Caco-2 (cell line): ENCODE results near the gene NINJ2. TPM values are rescaled to one million over a fixed set of nuclear protein-coding genes. Genes with fewer than 3 reads are reported as not detected.

Source experiments
- BruUV-seq: library from RNA; stranded (reverse); fragments of 400-500 nt; replicated peaks from 2 replicates; lab custom pipeline; 2021; lab: Mats Ljungman, UMichigan
- CTCF ChIA-PET: fragments of 300-600 bp; sonication (Branson Sonifier 250); formaldehyde crosslinking; loops from one replicate; lab custom pipeline; 2022; ENCODE audit warnings: antibody characterized with exemption; lab: Charles Lee
- POLR2A ChIA-PET: fragments of 300-600 bp; sonication (Branson Sonifier 250); formaldehyde crosslinking; loops from one replicate; lab custom pipeline; 2022; ENCODE audit warnings: antibody characterized with exemption; lab: Charles Lee
- DNase-seq, 2 experiments: peaks; one replicate each; pipeline versions ENCODE4 v3.0.0 to v3.0.0-alpha.2; 2020 to 2022
- H3K27me3 ChIP-seq: replicated peaks from 2 replicates; pipeline ENCODE4 v1.6.0; 2011; ENCODE audit warnings: low read length; ENCODE audit not compliant: control insufficient read depth, insufficient read depth
- H3K36me3 ChIP-seq: 2 replicates; pipeline ENCODE4 v1.5.1; 2011; ENCODE audit warnings: low read length; ENCODE audit not compliant: control insufficient read depth, insufficient read depth
- H3K4me1 ChIP-seq: fragments of 250-450 bp; sonication (Bioruptor Pico); 2 replicates; pipeline ENCODE4 v1.5.1; 2020; ENCODE audit warnings: mild to moderate bottlenecking
- H3K4me3 ChIP-seq: 2 replicates; pipeline ENCODE4 v1.5.1; 2011; ENCODE audit warnings: low read depth, mild to moderate bottlenecking, control low read depth, low read length
- H3K9me3 ChIP-seq: fragments of 250-450 bp; sonication (Bioruptor Pico); 2 replicates; pipeline ENCODE4 v1.5.1; 2020; ENCODE audit warnings: mild to moderate bottlenecking, moderate library complexity
- H3K27ac Mint-ChIP-seq: one replicate; pipeline ENCODE4 v1.8.0; 2022; ENCODE audit warnings: mixed read lengths; ENCODE audit not compliant: unreplicated experiment
- H3K27me3 Mint-ChIP-seq: one replicate; pipeline ENCODE4 v1.8.0; 2022; ENCODE audit warnings: mixed read lengths; ENCODE audit not compliant: insufficient read depth, unreplicated experiment
- H3K36me3 Mint-ChIP-seq: one replicate; pipeline ENCODE4 v1.8.0; 2022; ENCODE audit warnings: mild to moderate bottlenecking, mixed read lengths; ENCODE audit not compliant: insufficient read depth, unreplicated experiment
- H3K4me1 Mint-ChIP-seq: one replicate; pipeline ENCODE4 v1.8.0; 2022; ENCODE audit warnings: low read depth, mixed read lengths; ENCODE audit not compliant: unreplicated experiment
- H3K4me3 Mint-ChIP-seq: one replicate; pipeline ENCODE4 v1.8.0; 2022; ENCODE audit warnings: mild to moderate bottlenecking, moderate library complexity, mixed read lengths; ENCODE audit not compliant: unreplicated experiment
- H3K9me3 Mint-ChIP-seq: one replicate; pipeline ENCODE4 v1.8.0; 2022; ENCODE audit warnings: mixed read lengths; ENCODE audit not compliant: unreplicated experiment
- CTCF ChIP-seq, 2 experiments: fragments of 200-600 bp in 1 of 2; IDR thresholded peaks; 1 replicate in 1 of 2; 2 replicates in 1 of 2; pipeline versions ENCODE4 v1.5.1 to v1.8.0; 2011 to 2022; ENCODE audit warnings: antibody characterized with exemption in 1 of 2, control low read depth in 1 of 2, inconsistent platforms in 1 of 2, low read depth in 1 of 2, low read length in 1 of 2, mild to moderate bottlenecking in 1 of 2, moderate library complexity in 1 of 2; ENCODE audit not compliant: insufficient read depth in 1 of 2, severe bottlenecking in 1 of 2, unreplicated experiment in 1 of 2
- intact Hi-C: fragments of 100-400 bp; cut with micrococcal nuclease; formaldehyde crosslinking; loops from one replicate; pipeline ENCODE4 v1.10.0; 2022; ENCODE audit not compliant: unreplicated experiment
- total RNA-seq: library from RNA; stranded (reverse); gene quantifications from 2 replicates; pipeline ENCODE4 v1.2.3, GENCODE V29; 2022

NINJ2 gene
- total RNA-seq, 1 experiment from 2014 or later, result 7.0 TPM

- no peak overlapping the region for H3K27ac Mint-ChIP-seq
- no peaks in the 10 kb centered on the region for H3K9me3 Mint-ChIP-seq
- no peaks in the 10 kb centered on the region for H3K27me3 ChIP-seq
- ChIA-PET POLR2A (no interaction called here), CTCF (interaction anchor here (1.0 kb wide), 1 partner anchor 22 kb away, joined by 4 read pairs; no protein-coding TSS in a partner anchor)
- no peak overlapping the region for H3K4me3 Mint-ChIP-seq
- H3K36me3 Mint-ChIP-seq, result no peaks in the 10 kb centered on the region
- TF ChIP-seq CTCF (IDR thresholded peaks at IDR 0.05; ENCODE audit: insufficient read depth in 1 of 2, low read depth in 1 of 2, low read length in 1 of 2, severe bottlenecking in 1 of 2, unreplicated experiment in 1 of 2), result no peak
- peaks cover 6% of the 10 kb centered on the region for H3K4me1 Mint-ChIP-seq
- H3K9me3 ChIP-seq, result peaks cover 5% of the 10 kb centered on the region
- DNase-seq, result peak in 1 of 2 experiments; percentile 8
- H3K36me3 ChIP-seq, result no peaks in the 10 kb centered on the region
- no peaks in the 10 kb centered on the region; the same call in 1 of the 2 replicates for H3K4me1 ChIP-seq
- BruUV-seq, result no TSS peak
- no peaks in the 10 kb centered on the region for H3K27me3 Mint-ChIP-seq
- H3K4me3 ChIP-seq, result no peak overlapping the region
- intact Hi-C loops, result no loop called here
These were observed 71.2 kb downstream of the NINJ2 start for GRCh38 chr12:592024-592505.

- Mint-ChIP-seq H3K36me3 (no peaks in the 10 kb centered on the region), H3K9me3 (no peaks in the 10 kb centered on the region), H3K27me3 (no peaks in the 10 kb centered on the region), H3K27ac (no peak overlapping the region), H3K4me3 (no peak overlapping the region), H3K4me1 (peaks cover 6% of the 10 kb centered on the region)
- Histone ChIP-seq H3K9me3 (peaks cover 5% of the 10 kb centered on the region), H3K36me3 (no peaks in the 10 kb centered on the region), H3K4me1 (peaks cover 4% of the 10 kb centered on the region), H3K4me3 (no peak overlapping the region), H3K27me3 (no peaks in the 10 kb centered on the region)
- CTCF ChIA-PET, result interaction anchor here (1.0 to 1.4 kb wide), 2 partner anchors 16 to 21 kb away, joined by 3 to 4 read pairs; no protein-coding TSS in a partner anchor
- intact Hi-C loops, result no loop called here
- no TSS peak for BruUV-seq
- POLR2A ChIA-PET, result no interaction called here
- peak in 1 of 2 experiments; percentile 28 for TF ChIP-seq CTCF (IDR thresholded peaks at IDR 0.05; ENCODE audit: insufficient read depth in 1 of 2, low read depth in 1 of 2, low read length in 1 of 2, severe bottlenecking in 1 of 2, unreplicated experiment in 1 of 2)
- peak in 1 of 2 experiments; percentile 40 for DNase-seq
These were observed 71.8 kb downstream of the NINJ2 start for GRCh38 chr12:591167-592023.

GRCh38 chr12:590206-590750 is 73.0 kb downstream of the NINJ2 start:
- no TSS peak for BruUV-seq
- H3K4me3 Mint-ChIP-seq, result no peak overlapping the region
- no peaks in the 10 kb centered on the region for H3K36me3 Mint-ChIP-seq
- Histone ChIP-seq H3K36me3 (no peaks in the 10 kb centered on the region), H3K9me3 (peaks cover 5% of the 10 kb centered on the region), H3K4me3 (no peak overlapping the region), H3K27me3 (no peaks in the 10 kb centered on the region), H3K4me1 (peaks cover 15% of the 10 kb centered on the region)
- no peaks in the 10 kb centered on the region for H3K9me3 Mint-ChIP-seq
- H3K27ac Mint-ChIP-seq, result no peak overlapping the region
- TF ChIP-seq CTCF (IDR thresholded peaks at IDR 0.05; ENCODE audit: insufficient read depth in 1 of 2, low read depth in 1 of 2, low read length in 1 of 2, severe bottlenecking in 1 of 2, unreplicated experiment in 1 of 2), result no peak
- ChIA-PET POLR2A (no interaction called here), CTCF (interaction anchor here (1.4 kb wide), 1 partner anchor 17 kb away, joined by 3 read pairs; no protein-coding TSS in a partner anchor)
- DNase-seq, result peak in 1 of 2 experiments; percentile 26
- peaks cover 12% of the 10 kb centered on the region for H3K4me1 Mint-ChIP-seq
- intact Hi-C loops, result no loop called here
- no peaks in the 10 kb centered on the region for H3K27me3 Mint-ChIP-seq
